ENCODE results near the gene ZNF146. TPM values are rescaled to one million over a fixed set of nuclear protein-coding genes. Genes with fewer than 3 reads are reported as not detected.

The ZNF146 gene
- total and polyA plus RNA-seq, 3 experiments from 2014 or later, result 80.6 to 129 (median 122) TPM

DNA sequence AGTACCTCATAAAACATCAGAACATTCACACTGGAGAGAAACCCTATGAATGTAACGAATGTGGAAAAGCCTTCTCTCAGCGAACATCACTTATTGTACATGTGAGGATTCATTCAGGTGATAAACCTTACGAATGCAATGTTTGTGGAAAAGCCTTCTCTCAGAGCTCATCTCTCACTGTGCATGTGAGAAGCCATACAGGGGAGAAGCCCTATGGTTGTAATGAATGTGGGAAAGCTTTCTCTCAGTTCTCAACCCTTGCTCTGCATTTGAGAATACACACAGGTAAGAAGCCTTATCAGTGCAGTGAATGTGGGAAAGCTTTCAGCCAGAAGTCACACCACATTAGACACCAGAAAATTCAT, 22.0 kb downstream of the ZNF146 start:
- peaks cover 48% of the 10 kb centered on the region for H3K36me3 ChIP-seq (ENCODE audit: insufficient read depth, low read length)
- CTCF ChIA-PET, result no interaction called here
- H3K4me1 Mint-ChIP-seq, result peaks cover 0 to 5% (median 0%) of the 10 kb centered on the region in 3 donors

DNA sequence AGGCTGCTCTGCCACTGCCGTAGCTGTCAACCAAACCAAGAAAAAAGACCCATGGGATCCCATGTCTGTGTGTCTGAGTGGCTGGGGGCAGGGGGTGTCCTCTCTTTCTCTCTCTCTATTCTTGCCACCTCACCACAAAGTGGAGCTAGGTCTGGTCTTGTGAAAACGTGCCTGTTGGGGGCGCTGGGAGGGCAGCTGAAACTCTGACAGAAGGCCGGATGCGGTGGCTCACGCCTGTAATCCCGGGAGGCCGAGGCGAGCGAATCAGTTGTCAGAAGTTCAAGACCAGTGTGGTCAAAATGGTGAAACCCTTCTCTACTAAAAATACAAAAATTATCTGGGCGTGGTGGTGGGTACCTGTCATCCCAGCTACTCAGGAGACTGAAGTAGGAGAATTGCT, 29.2 kb downstream of the ZNF146 start:
- Mint-ChIP-seq H3K27me3 (peaks cover 0 to 7% of the 10 kb centered on the region in 2 donors), H3K9me3 (peaks cover 16 to 82% (median 69%) of the 10 kb centered on the region in 5 donors), H3K36me3 (peaks cover 6 to 33% (median 6%) of the 10 kb centered on the region in 3 donors), H3K27ac (no peak overlapping the region), H3K4me3 (no peak overlapping the region), H3K4me1 (peaks cover 0 to 6% (median 6%) of the 10 kb centered on the region in 3 donors)
- H3K9me3 ChIP-seq (ENCODE audit: low read length), result peaks cover 20% of the 10 kb centered on the region
- H3K27ac ChIP-seq (ENCODE audit: low read depth, low read length), result no peak overlapping the region
- no peaks in the 10 kb centered on the region for H3K27me3 ChIP-seq (ENCODE audit: insufficient read depth, low read length, poor library complexity, severe bottlenecking)
- H3K36me3 ChIP-seq (ENCODE audit: insufficient read depth, low read length), result no peaks in the 10 kb centered on the region
- H3K4me3 ChIP-seq (ENCODE audit: low read length), result no peak overlapping the region
- ChIA-PET CTCF (no interaction called here), POLR2A (no interaction called here)
- DNase-seq, result no peak
- no peaks in the 10 kb centered on the region for H3K4me1 ChIP-seq (ENCODE audit: insufficient read depth, low read length)

More for the DNA sequence above, 22.0 kb downstream of the ZNF146 start:
- no peak for DNase-seq
- no peak overlapping the region for H3K4me3 Mint-ChIP-seq
- Histone ChIP-seq H3K4me1 (ENCODE audit: insufficient read depth, low read length) (no peaks in the 10 kb centered on the region), H3K9me3 (ENCODE audit: low read length) (peaks cover 53% of the 10 kb centered on the region), H3K27ac (ENCODE audit: low read depth, low read length) (no peak overlapping the region), H3K27me3 (ENCODE audit: insufficient read depth, low read length, poor library complexity, severe bottlenecking) (no peaks in the 10 kb centered on the region), H3K4me3 (ENCODE audit: low read length) (peak overlapping the region; percentile 1)
- POLR2A ChIA-PET, result no interaction called here
- no peak overlapping the region for H3K27ac Mint-ChIP-seq
- H3K9me3 Mint-ChIP-seq, result peaks cover 21 to 95% (median 88%) of the 10 kb centered on the region in 5 donors
- H3K36me3 Mint-ChIP-seq, result peaks cover 44 to 80% (median 71%) of the 10 kb centered on the region in 3 donors
- H3K27me3 Mint-ChIP-seq, result peaks cover 0 to 2% of the 10 kb centered on the region in 2 donors

DNA sequence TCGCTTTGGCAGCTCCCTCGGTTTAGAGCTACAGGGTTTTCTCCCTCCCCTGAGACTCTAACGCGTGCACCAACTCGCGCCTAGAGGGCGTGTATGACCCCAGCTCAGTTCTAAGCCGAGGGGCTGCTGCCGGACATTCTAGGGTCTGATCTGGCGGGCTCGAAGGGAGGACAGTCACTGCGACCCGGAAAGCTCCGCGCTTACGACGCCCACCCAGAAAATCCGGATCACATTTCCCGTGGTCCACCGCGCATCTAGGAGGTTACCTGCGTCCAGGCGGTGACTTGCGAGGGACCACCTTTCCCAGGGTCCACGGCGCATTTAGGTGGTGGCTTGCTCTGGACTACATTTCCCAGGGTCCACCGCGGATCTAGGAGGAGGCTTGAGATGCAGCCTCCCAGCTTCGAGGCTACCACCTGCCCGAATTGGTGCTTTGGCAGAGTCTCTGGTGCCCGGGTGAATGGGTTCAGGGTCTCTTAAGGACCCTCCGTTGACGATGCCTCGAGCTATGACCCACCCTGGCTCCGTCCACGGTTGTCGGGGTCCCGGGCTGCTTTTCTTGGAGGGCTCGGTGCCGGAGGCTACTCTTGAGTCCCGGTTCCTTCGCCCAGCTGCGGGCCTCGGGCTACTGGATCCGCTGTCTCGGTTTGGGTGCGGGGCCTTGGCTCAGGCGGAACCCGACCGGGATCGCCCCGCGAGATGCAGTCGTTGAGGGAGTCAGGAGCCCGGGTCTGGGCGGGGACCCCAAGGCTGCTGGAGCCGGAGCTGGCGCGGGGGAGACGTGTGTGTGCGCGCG, 30.5 kb downstream of the ZNF146 start:
- H3K9me3 Mint-ChIP-seq, result peaks cover 10 to 77% (median 60%) of the 10 kb centered on the region in 5 donors
- no peaks in the 10 kb centered on the region for H3K4me1 ChIP-seq (ENCODE audit: insufficient read depth, low read length)
- no peak overlapping the region for H3K27ac Mint-ChIP-seq
- no peak overlapping the region for H3K27ac ChIP-seq (ENCODE audit: low read depth, low read length)
- ChIA-PET CTCF (no interaction called here), POLR2A (no interaction called here)
- peaks cover 15% of the 10 kb centered on the region for H3K9me3 ChIP-seq (ENCODE audit: low read length)
- no peak overlapping the region for H3K4me3 ChIP-seq (ENCODE audit: low read length)
- H3K4me3 Mint-ChIP-seq, result peak overlapping the region in 1 of 7 donors; percentile 37
- H3K27me3 Mint-ChIP-seq, result peaks cover 0 to 7% of the 10 kb centered on the region in 2 donors
- no peaks in the 10 kb centered on the region for H3K27me3 ChIP-seq (ENCODE audit: insufficient read depth, low read length, poor library complexity, severe bottlenecking)
- no peak for DNase-seq
- H3K36me3 ChIP-seq (ENCODE audit: insufficient read depth, low read length), result no peaks in the 10 kb centered on the region
- H3K4me1 Mint-ChIP-seq, result peaks cover 0 to 6% (median 6%) of the 10 kb centered on the region in 3 donors
- H3K36me3 Mint-ChIP-seq, result peaks cover 1 to 21% (median 4%) of the 10 kb centered on the region in 3 donors

DNA sequence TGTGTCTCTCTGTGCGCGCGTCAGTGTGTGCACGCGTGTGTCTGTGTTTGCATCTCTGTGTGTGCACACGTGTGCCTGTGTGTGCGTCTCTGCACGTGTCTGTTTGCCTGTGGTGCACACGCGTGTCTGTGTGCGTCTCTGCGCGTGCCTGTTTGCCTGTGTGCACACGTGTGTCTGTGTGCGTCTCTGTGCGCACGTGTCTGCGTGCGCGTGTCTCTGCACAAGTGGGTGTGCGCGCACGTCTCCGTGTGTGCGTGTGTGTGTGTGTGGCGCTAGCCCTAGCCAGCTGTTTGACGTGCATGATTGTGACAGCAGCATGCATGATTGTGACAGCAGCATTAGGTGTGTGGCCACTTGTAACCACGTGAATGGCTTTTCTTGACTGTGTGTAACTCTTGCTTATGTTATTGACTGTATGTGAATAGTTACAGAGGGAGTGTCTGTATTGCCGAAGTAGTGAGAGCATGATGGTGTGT, 31.1 kb downstream of the ZNF146 start:
- peaks cover 10 to 74% (median 54%) of the 10 kb centered on the region in 5 donors for H3K9me3 Mint-ChIP-seq
- ChIA-PET CTCF (no interaction called here), POLR2A (no interaction called here)
- H3K4me3 Mint-ChIP-seq, result peak overlapping the region in 3 of 7 donors; percentile 32 to 44 (median 37)
- Histone ChIP-seq H3K4me1 (ENCODE audit: insufficient read depth, low read length) (no peaks in the 10 kb centered on the region), H3K4me3 (ENCODE audit: low read length) (no peak overlapping the region), H3K27ac (ENCODE audit: low read depth, low read length) (no peak overlapping the region), H3K9me3 (ENCODE audit: low read length) (peaks cover 14% of the 10 kb centered on the region), H3K36me3 (ENCODE audit: insufficient read depth, low read length) (no peaks in the 10 kb centered on the region), H3K27me3 (ENCODE audit: insufficient read depth, low read length, poor library complexity, severe bottlenecking) (no peaks in the 10 kb centered on the region)
- DNase-seq, result no peak
- H3K36me3 Mint-ChIP-seq, result peaks cover 1 to 21% (median 4%) of the 10 kb centered on the region in 3 donors
- H3K27me3 Mint-ChIP-seq, result peaks cover 0 to 7% of the 10 kb centered on the region in 2 donors
- H3K4me1 Mint-ChIP-seq, result peaks cover 0 to 6% (median 6%) of the 10 kb centered on the region in 3 donors
- H3K27ac Mint-ChIP-seq, result no peak overlapping the region

DNA sequence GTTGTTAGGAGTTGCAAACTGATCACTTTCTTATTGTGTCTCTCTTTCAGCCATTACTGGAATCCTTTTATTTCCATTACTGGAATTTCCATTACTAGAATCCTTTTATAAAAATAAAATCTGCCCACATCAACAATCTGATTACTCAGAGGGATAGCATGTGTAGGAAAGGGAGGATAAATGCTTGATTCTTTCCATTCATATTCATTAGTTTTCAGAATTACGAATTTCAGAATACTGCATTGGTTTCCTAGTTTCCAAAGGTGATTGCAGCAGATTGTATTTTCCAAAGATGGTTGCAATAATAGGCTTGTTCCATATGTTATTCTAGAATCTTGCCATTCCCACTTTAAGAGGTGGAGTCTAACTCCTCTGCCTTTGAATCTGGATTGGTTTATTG, 37.1 kb downstream of the ZNF146 start:
- Histone ChIP-seq H3K27ac (ENCODE audit: low read depth, low read length) (no peak overlapping the region), H3K27me3 (ENCODE audit: insufficient read depth, low read length, poor library complexity, severe bottlenecking) (no peaks in the 10 kb centered on the region), H3K36me3 (ENCODE audit: insufficient read depth, low read length) (no peaks in the 10 kb centered on the region), H3K4me3 (ENCODE audit: low read length) (no peak overlapping the region), H3K9me3 (ENCODE audit: low read length) (no peaks in the 10 kb centered on the region), H3K4me1 (ENCODE audit: insufficient read depth, low read length) (no peaks in the 10 kb centered on the region)
- Mint-ChIP-seq H3K9me3 (peaks cover 0 to 65% (median 36%) of the 10 kb centered on the region in 5 donors), H3K27me3 (peaks cover 0 to 2% of the 10 kb centered on the region in 2 donors), H3K27ac (no peak overlapping the region), H3K36me3 (peaks cover 0 to 25% (median 0%) of the 10 kb centered on the region in 3 donors), H3K4me3 (no peak overlapping the region), H3K4me1 (no peaks in the 10 kb centered on the region)
- no peak for DNase-seq
- CTCF ChIA-PET, result no interaction called here
- POLR2A ChIA-PET, result no interaction called here

DNA sequence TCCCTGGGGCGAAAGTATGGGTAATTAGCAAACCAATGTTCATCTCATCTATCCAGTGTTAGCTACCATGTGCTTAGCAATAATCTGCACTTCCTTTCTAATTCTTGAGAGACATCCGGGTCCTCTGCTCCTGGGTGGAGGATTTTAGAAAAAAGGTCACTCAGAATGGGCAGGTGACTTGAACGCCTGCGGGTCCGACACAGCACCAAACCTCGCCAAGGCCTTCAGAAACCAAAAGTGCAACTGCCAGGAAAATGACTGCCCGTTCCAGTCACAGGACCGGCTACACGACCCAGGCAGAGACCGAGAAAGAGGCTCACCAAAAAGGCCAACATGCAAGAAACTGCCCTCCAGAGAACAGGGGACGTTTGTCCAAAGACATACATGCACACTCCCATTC, 39.9 kb downstream of the ZNF146 start:
- ChIA-PET CTCF (no interaction called here), POLR2A (no interaction called here)
- DNase-seq, result no peak
- no peaks in the 10 kb centered on the region for H3K9me3 ChIP-seq (ENCODE audit: low read length)
- H3K4me3 Mint-ChIP-seq, result no peak overlapping the region
- H3K36me3 ChIP-seq (ENCODE audit: insufficient read depth, low read length), result no peaks in the 10 kb centered on the region
- no peak overlapping the region for H3K4me3 ChIP-seq (ENCODE audit: low read length)
- H3K9me3 Mint-ChIP-seq, result peaks cover 0 to 60% (median 33%) of the 10 kb centered on the region in 5 donors
- no peak overlapping the region for H3K27ac ChIP-seq (ENCODE audit: low read depth, low read length)
- peaks cover 0 to 21% (median 1%) of the 10 kb centered on the region in 3 donors for H3K36me3 Mint-ChIP-seq
- no peaks in the 10 kb centered on the region for H3K4me1 Mint-ChIP-seq
- H3K27ac Mint-ChIP-seq, result no peak overlapping the region
- H3K4me1 ChIP-seq (ENCODE audit: insufficient read depth, low read length), result no peaks in the 10 kb centered on the region
- no peaks in the 10 kb centered on the region for H3K27me3 ChIP-seq (ENCODE audit: insufficient read depth, low read length, poor library complexity, severe bottlenecking)
- H3K27me3 Mint-ChIP-seq, result peaks cover 2 to 5% of the 10 kb centered on the region in 2 donors

DNA sequence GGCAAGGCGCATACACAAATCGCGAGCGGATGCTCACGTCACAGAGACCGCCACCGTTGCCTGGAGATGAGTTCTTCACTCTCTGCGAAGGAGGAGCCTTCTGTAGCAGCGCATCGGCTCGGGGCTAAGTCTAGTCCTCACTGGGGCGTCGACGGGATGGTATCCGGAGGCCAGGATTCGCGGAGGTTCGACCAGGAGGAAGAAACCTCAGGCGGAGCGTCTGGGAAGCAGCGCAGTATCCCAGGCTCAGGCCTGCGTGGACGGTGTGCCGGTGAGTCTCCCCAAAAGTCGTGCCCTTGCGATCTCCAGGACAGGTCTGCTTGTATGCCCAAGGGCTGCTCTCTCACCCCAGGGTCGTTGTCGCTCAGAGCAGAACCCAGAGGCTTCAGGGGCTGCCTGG, 40.4 kb downstream of the ZNF146 start:
- POLR2A ChIA-PET, result no interaction called here
- peaks cover 0 to 21% (median 1%) of the 10 kb centered on the region in 3 donors for H3K36me3 Mint-ChIP-seq

DNA sequence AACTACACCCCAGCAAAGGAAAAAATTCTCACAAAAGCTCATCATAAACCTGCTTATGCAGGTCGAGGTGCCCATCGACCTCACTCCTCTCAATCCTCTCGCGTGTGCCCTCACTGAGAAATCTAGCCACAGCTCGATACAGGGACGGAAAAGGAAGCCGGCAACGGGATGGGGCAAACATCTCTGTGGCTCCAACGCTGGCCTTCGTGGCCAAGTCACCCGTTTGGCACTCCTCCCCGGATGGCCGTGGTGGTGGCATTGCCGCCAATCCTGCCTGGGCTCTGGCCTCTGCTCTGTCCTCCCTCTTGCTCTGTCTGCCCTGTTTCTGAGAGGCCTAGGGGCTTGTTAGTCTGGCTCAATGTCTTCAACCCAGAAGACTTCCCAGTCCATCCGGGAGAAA, 41.2 kb downstream of the ZNF146 start:
- POLR2A ChIA-PET, result no interaction called here
- no peaks in the 10 kb centered on the region for H3K4me1 Mint-ChIP-seq
- peaks cover 0 to 21% (median 1%) of the 10 kb centered on the region in 3 donors for H3K36me3 Mint-ChIP-seq
- no peak overlapping the region for H3K27ac Mint-ChIP-seq
- no peak overlapping the region for H3K27ac ChIP-seq (ENCODE audit: low read depth, low read length)
- no peaks in the 10 kb centered on the region for H3K4me1 ChIP-seq (ENCODE audit: insufficient read depth, low read length)
- no peak overlapping the region for H3K4me3 ChIP-seq (ENCODE audit: low read length)
- H3K9me3 ChIP-seq (ENCODE audit: low read length), result no peaks in the 10 kb centered on the region
- CTCF ChIA-PET, result no interaction called here
- no peak overlapping the region for H3K4me3 Mint-ChIP-seq
- peaks cover 2 to 5% of the 10 kb centered on the region in 2 donors for H3K27me3 Mint-ChIP-seq
- DNase-seq, result no peak
- H3K36me3 ChIP-seq (ENCODE audit: insufficient read depth, low read length), result no peaks in the 10 kb centered on the region
- peaks cover 0 to 53% (median 30%) of the 10 kb centered on the region in 5 donors for H3K9me3 Mint-ChIP-seq
- no peaks in the 10 kb centered on the region for H3K27me3 ChIP-seq (ENCODE audit: insufficient read depth, low read length, poor library complexity, severe bottlenecking)

More for the DNA sequence above, 40.4 kb downstream of the ZNF146 start:
- Mint-ChIP-seq H3K27ac (no peak overlapping the region), H3K4me3 (no peak overlapping the region), H3K9me3 (peaks cover 0 to 57% (median 33%) of the 10 kb centered on the region in 5 donors), H3K4me1 (no peaks in the 10 kb centered on the region), H3K27me3 (peaks cover 2 to 5% of the 10 kb centered on the region in 2 donors)
- CTCF ChIA-PET, result no interaction called here
- Histone ChIP-seq H3K36me3 (ENCODE audit: insufficient read depth, low read length) (no peaks in the 10 kb centered on the region), H3K27me3 (ENCODE audit: insufficient read depth, low read length, poor library complexity, severe bottlenecking) (no peaks in the 10 kb centered on the region), H3K9me3 (ENCODE audit: low read length) (no peaks in the 10 kb centered on the region), H3K27ac (ENCODE audit: low read depth, low read length) (no peak overlapping the region), H3K4me1 (ENCODE audit: insufficient read depth, low read length) (no peaks in the 10 kb centered on the region), H3K4me3 (ENCODE audit: low read length) (no peak overlapping the region)
- DNase-seq, result no peak

All from CD8-positive, alpha-beta memory T cell (primary cell).